ENCODE data around the gene COL4A6.

Gene COL4A6

GRCh38 chrX:108341947-108342346 is 96.3 kb downstream of the COL4A6 start:
- H3K79me2 ChIP-seq (ENCODE audit: insufficient read depth, low read length), result no peaks in the 10 kb centered on the region
- no peak overlapping the region for H3K4me2 ChIP-seq (ENCODE audit: low read length)
- no peak overlapping the region for H3K4me3 ChIP-seq (ENCODE audit: low read depth, low read length, poor library complexity, severe bottlenecking)
- H3K27me3 ChIP-seq (ENCODE audit: insufficient read depth, low read length), result no peaks in the 10 kb centered on the region
- no peak overlapping the region for H2AFZ ChIP-seq (ENCODE audit: low read length)
- H3K4me1 ChIP-seq (ENCODE audit: insufficient read depth, low read length, severe bottlenecking), result no peaks in the 10 kb centered on the region
- TF ChIP-seq EZH2 (IDR thresholded peaks at IDR 0.05; ENCODE audit: borderline replicate concordance, low read length), result no peak
- no peak for TF ChIP-seq CTCF (IDR thresholded peaks at IDR 0.05; ENCODE audit: low read length)
- H3K9me3 ChIP-seq (ENCODE audit: low read length), result no peaks in the 10 kb centered on the region
- H3K36me3 ChIP-seq (ENCODE audit: insufficient read depth, low read length), result no peaks in the 10 kb centered on the region
- H4K20me1 ChIP-seq (ENCODE audit: insufficient read depth, low read length), result no peaks in the 10 kb centered on the region
- H3F3A ChIP-seq (ENCODE audit: insufficient read depth, low read length), result no peaks in the 10 kb centered on the region
- H3K9me2 ChIP-seq (ENCODE audit: low read depth, low read length), result no peaks in the 10 kb centered on the region
- no peak overlapping the region for H3K9ac ChIP-seq (ENCODE audit: low read length)
- no peak overlapping the region for H3K27ac ChIP-seq (ENCODE audit: low read depth, low read length, poor library complexity, severe bottlenecking)

GRCh38 chrX:108332281-108332680 is 105.9 kb downstream of the COL4A6 start:
- TF ChIP-seq EZH2 (IDR thresholded peaks at IDR 0.05; ENCODE audit: borderline replicate concordance, low read length) (no peak), CTCF (IDR thresholded peaks at IDR 0.05; ENCODE audit: low read length) (no peak)
- no peak overlapping the region for H3K4me2 ChIP-seq (ENCODE audit: low read length)

GRCh38 chrX:108331126-108331909 is 106.9 kb downstream of the COL4A6 start:
- Histone ChIP-seq H2AFZ (ENCODE audit: low read length) (no peak overlapping the region), H3K79me2 (ENCODE audit: insufficient read depth, low read length) (no peaks in the 10 kb centered on the region), H3K9me3 (ENCODE audit: low read length) (no peaks in the 10 kb centered on the region), H3K4me1 (ENCODE audit: insufficient read depth, low read length, severe bottlenecking) (no peaks in the 10 kb centered on the region), H3F3A (ENCODE audit: insufficient read depth, low read length) (no peaks in the 10 kb centered on the region), H3K4me2 (ENCODE audit: low read length) (no peak overlapping the region), H3K9ac (ENCODE audit: low read length) (no peak overlapping the region), H3K36me3 (ENCODE audit: insufficient read depth, low read length) (no peaks in the 10 kb centered on the region), H3K27ac (ENCODE audit: low read depth, low read length, poor library complexity, severe bottlenecking) (no peak overlapping the region), H3K4me3 (ENCODE audit: low read depth, low read length, poor library complexity, severe bottlenecking) (no peak overlapping the region), H4K20me1 (ENCODE audit: insufficient read depth, low read length) (no peaks in the 10 kb centered on the region), H3K27me3 (ENCODE audit: insufficient read depth, low read length) (no peaks in the 10 kb centered on the region), H3K9me2 (ENCODE audit: low read depth, low read length) (no peaks in the 10 kb centered on the region)
- no peak for TF ChIP-seq CTCF (IDR thresholded peaks at IDR 0.05; ENCODE audit: low read length)
- TF ChIP-seq EZH2 (IDR thresholded peaks at IDR 0.05; ENCODE audit: borderline replicate concordance, low read length), result no peak

More at GRCh38 chrX:108332281-108332680, 105.9 kb downstream of the COL4A6 start:
- Histone ChIP-seq H3K36me3 (ENCODE audit: insufficient read depth, low read length) (no peaks in the 10 kb centered on the region), H3K9ac (ENCODE audit: low read length) (no peak overlapping the region), H3K79me2 (ENCODE audit: insufficient read depth, low read length) (no peaks in the 10 kb centered on the region), H3F3A (ENCODE audit: insufficient read depth, low read length) (no peaks in the 10 kb centered on the region), H3K27me3 (ENCODE audit: insufficient read depth, low read length) (no peaks in the 10 kb centered on the region), H4K20me1 (ENCODE audit: insufficient read depth, low read length) (no peaks in the 10 kb centered on the region), H3K4me3 (ENCODE audit: low read depth, low read length, poor library complexity, severe bottlenecking) (no peak overlapping the region), H3K4me1 (ENCODE audit: insufficient read depth, low read length, severe bottlenecking) (no peaks in the 10 kb centered on the region), H3K27ac (ENCODE audit: low read depth, low read length, poor library complexity, severe bottlenecking) (no peak overlapping the region), H3K9me3 (ENCODE audit: low read length) (no peaks in the 10 kb centered on the region), H3K9me2 (ENCODE audit: low read depth, low read length) (no peaks in the 10 kb centered on the region), H2AFZ (ENCODE audit: low read length) (no peak overlapping the region)

All from OCI-LY1 (cell line).